Limb (tissue), 2 donors: ENCODE results near the gene GFRA1.
"Not testable (repeated sequence)": the region's sequence is repeated elsewhere in the genome, so short reads cannot be mapped to it uniquely, and the experiment has no call there.

ENCODE experiments used
- DNase-seq, 2 donors: peaks; one replicate each; pipeline ENCODE4 v3.0.0-alpha.2; 2016; ENCODE audit errors: extremely low spot score in 2 of 2

Gene GFRA1

GRCh38 chr10:116038259-116038658 is 234.7 kb downstream of the GFRA1 start:
- no peak for DNase-seq

GRCh38 chr10:116035406-116035805 is 237.6 kb downstream of the GFRA1 start:
- DNase-seq: not testable (repeated sequence)

DNA sequence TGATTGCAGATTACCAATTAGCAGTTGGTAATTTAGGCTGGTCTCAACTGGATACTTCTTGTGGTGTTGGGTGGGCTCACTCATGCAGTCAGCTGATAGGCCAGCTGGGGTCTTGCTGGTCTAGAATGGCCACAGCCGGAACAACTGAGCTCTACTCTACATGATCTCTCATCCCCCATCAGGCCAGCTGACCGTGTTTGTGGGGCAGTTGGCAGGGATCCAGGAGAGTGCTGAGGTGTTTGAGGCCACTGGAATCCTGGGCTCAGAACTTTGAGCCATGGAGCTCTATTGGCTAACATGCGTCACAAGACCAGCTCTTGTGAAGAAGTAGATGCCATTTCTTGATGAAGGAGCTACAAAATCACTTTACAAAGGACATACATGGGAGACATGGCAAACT is 242.4 kb downstream of the GFRA1 start:
- no peak for DNase-seq

DNA sequence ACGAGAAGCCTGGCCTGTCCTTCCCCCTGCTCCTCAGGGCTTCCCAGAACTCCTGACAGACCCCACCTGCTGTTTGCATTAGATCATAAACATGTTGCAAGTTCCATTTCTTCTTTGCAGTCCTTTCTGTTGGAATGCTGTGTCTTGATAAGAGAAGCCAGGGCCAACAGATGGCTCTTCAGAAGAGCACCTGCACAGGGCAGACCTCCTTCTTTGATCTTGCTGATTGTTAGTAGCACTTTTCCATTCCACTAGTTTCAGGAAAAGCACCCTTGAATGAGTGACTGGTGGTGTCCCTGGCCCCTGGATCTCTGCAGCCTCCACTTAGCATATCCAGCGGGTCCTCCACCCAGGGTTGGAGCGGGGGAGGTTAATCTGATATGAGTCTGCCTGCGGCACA is 243.2 kb downstream of the GFRA1 start:
- DNase-seq: no peak

GRCh38 chr10:116027355-116027754 is 245.7 kb downstream of the GFRA1 start:
- DNase-seq: no peak

GRCh38 chr10:116026725-116027124 is 246.3 kb downstream of the GFRA1 start:
- DNase-seq: no peak

GRCh38 chr10:116026315-116026714 is 246.7 kb downstream of the GFRA1 start:
- DNase-seq: no peak

- DNase-seq: no peak
Measured at GRCh38 chr10:116024271-116024878, 248.6 kb downstream of the GFRA1 start.

GRCh38 chr10:116017405-116017804 is 255.6 kb downstream of the GFRA1 start:
- no peak for DNase-seq

DNA sequence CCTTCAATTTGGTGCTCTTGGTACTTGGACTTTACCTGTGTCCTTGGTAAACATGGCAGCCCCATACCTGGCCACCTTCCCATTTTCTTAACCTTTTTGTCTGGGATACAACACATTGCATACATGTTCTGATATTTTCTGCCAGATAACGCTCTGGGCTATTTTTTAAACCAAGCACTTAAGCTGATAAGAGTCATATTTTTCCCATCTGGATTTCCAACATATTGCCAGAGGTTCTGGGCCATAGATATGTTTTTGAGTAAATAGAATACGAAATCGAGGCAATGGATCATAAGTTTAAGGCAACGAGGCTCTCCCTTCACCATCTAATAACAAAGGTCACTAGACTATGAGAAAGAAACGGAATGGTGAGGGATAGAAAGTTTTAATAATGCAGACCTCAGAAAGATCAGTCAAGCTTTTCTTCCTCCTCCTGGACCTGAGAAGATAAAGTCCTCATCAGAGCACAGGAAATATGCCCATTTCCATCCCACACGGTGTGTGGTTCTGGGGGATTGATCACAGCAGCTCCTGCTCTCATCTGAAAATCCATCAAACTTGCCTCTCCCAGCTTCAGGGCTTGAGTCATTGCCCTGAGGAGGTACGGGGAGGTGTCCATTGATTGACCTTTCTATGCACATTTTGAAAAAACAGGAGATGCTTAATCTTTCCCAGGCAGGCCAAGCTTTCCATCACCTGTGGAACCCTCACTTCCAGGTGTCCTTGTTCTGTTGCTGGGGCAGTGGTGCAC is 257.2 kb downstream of the GFRA1 start:
- DNase-seq: no peak

GRCh38 chr10:116014871-116015582 is 258.0 kb downstream of the GFRA1 start:
- no peak for DNase-seq

DNA sequence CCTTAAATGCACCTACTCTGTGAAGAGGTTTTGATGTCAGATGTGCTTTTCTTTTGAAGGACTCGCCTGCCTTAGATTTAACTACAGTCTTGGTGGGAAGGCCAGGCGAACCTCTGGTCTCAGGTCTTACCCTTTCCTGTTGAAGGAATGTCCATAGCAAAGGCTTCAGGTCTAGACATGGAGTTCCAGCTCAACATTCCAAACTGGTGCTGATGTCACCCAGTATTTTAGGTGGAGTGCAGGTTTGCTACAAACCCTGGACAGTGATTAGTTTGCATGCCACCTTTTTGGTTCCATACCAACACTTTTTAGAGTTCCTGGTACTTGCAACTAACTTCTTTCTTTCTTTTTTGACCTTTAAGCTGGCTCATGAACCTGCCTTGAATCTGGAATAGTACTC is 258.7 kb downstream of the GFRA1 start:
- DNase-seq: no peak

DNA sequence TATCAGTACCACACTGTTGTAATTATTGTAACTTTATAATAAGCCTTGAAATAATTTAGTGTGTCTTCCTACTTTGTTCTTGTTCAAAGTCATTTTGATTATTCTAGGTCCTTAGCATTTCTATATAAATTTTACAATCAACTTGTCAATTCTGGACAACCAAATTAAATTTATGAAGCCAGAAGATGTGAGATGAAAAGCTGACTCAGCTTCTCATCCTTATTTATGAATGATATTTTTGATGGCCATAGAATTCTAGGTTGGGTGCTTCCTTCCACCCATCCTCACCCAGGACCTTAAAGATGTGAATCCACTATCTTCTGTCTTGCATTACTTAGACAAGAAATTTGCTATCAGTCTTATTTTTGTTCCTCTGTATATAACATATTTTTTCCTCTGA is 261.1 kb downstream of the GFRA1 start:
- DNase-seq: no peak

- no peak for DNase-seq
Measured at GRCh38 chr10:116007256-116007891, 265.6 kb downstream of the GFRA1 start.
